Endothelial cell of umbilical vein (primary cell): Measurements from ENCODE around the gene NEMF.

Experiments
- EZH2 ChIP-seq: IDR thresholded peaks from 2 replicates; pipeline ENCODE4 v1.6.1; 2012; ENCODE audit warnings: borderline replicate concordance, low read depth, mild to moderate bottlenecking, moderate library complexity, low read length, inconsistent platforms; ENCODE audit not compliant: severe bottlenecking
- TF ChIP-seq, protein P1 (sequence below), 2 donors: IDR thresholded peaks; 1 replicate in 1 of 2; 2 replicates in 1 of 2; pipeline ENCODE4 v1.5.1; 2011; ENCODE audit warnings: low read length in 2 of 2, mild to moderate bottlenecking in 2 of 2, moderate library complexity in 2 of 2, control low read depth in 1 of 2, inconsistent platforms in 1 of 2, low read depth in 1 of 2; ENCODE audit not compliant: insufficient read depth in 1 of 2; ENCODE audit errors: extremely low read depth in 1 of 2
- TF ChIP-seq, protein P2 (sequence below): IDR thresholded peaks from 2 replicates; pipeline ENCODE4 v1.6.1; 2011; ENCODE audit not compliant: insufficient read depth, insufficient read length

DNA sequence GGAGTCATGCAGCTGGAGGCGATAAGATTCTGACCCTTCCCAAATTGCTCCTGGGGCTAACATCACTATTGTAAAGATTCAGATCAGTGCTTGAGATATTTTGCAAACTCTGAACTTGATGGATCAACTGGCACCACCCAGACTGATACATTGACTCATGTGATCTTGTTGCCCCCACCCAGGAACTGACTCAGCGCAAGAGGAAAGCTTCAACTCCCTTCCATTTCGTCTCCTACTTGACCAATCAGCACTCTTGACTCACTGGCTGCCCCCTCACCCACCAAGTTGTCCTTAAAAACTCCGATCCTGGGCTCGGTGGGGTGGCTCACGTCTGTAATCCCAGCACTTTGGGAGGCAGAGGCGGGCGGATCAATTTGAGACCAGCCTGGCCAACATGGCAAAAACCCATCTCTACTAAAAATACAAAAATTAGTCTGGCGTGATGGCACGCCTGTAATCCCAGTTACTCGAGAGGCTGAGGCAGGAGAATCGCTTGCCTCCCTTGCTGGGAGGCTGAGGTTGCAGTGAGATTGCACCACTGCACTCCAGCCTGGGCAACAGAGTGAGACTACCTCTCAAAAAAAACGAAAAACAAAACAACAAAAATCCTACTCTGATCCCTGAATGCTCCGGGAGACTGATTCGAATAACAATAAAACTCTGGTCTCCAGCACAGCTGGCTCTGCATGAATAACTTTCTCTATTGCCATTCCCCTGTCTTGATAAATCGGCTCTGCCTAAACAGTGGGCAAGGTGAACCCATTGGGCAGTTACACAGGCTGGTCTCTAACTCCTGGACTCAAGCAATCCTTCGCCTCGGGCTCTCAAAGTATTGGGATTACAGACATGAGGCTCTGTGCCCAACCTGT, 30.5 kb upstream of the NEMF start:
- TF ChIP-seq, protein P1, sequence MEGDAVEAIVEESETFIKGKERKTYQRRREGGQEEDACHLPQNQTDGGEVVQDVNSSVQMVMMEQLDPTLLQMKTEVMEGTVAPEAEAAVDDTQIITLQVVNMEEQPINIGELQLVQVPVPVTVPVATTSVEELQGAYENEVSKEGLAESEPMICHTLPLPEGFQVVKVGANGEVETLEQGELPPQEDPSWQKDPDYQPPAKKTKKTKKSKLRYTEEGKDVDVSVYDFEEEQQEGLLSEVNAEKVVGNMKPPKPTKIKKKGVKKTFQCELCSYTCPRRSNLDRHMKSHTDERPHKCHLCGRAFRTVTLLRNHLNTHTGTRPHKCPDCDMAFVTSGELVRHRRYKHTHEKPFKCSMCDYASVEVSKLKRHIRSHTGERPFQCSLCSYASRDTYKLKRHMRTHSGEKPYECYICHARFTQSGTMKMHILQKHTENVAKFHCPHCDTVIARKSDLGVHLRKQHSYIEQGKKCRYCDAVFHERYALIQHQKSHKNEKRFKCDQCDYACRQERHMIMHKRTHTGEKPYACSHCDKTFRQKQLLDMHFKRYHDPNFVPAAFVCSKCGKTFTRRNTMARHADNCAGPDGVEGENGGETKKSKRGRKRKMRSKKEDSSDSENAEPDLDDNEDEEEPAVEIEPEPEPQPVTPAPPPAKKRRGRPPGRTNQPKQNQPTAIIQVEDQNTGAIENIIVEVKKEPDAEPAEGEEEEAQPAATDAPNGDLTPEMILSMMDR (IDR thresholded peaks at IDR 0.05; ENCODE audit: extremely low read depth in 1 of 2, insufficient read depth in 1 of 2, low read depth in 1 of 2, low read length in 2 of 2), result no peak
- TF ChIP-seq EZH2, result no peak
- TF ChIP-seq, protein P2, sequence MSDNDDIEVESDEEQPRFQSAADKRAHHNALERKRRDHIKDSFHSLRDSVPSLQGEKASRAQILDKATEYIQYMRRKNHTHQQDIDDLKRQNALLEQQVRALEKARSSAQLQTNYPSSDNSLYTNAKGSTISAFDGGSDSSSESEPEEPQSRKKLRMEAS, result no peak
